H54 (cell line): ENCODE results near the gene SEL1L3.
"Not testable (repeated sequence)": the region's sequence is repeated elsewhere in the genome, so short reads cannot be mapped to it uniquely, and the experiment has no call there.

Experiments
- DNase-seq: peaks from one replicate; pipeline ENCODE4 v3.0.0; 2011; ENCODE audit warnings: low spot score, mixed read lengths; ENCODE audit not compliant: insufficient read length
- FAIRE-seq: peaks from 3 replicates; lab custom pipeline; 2011; peaks lifted over from hg19 to GRCh38; lab: Jason Lieb, UNC
- POLR2A ChIP-seq: IDR thresholded peaks from 2 replicates; pipeline ENCODE4 v1.6.1; 2011; ENCODE audit warnings: low read depth, mild to moderate bottlenecking, low read length

Gene SEL1L3

DNA sequence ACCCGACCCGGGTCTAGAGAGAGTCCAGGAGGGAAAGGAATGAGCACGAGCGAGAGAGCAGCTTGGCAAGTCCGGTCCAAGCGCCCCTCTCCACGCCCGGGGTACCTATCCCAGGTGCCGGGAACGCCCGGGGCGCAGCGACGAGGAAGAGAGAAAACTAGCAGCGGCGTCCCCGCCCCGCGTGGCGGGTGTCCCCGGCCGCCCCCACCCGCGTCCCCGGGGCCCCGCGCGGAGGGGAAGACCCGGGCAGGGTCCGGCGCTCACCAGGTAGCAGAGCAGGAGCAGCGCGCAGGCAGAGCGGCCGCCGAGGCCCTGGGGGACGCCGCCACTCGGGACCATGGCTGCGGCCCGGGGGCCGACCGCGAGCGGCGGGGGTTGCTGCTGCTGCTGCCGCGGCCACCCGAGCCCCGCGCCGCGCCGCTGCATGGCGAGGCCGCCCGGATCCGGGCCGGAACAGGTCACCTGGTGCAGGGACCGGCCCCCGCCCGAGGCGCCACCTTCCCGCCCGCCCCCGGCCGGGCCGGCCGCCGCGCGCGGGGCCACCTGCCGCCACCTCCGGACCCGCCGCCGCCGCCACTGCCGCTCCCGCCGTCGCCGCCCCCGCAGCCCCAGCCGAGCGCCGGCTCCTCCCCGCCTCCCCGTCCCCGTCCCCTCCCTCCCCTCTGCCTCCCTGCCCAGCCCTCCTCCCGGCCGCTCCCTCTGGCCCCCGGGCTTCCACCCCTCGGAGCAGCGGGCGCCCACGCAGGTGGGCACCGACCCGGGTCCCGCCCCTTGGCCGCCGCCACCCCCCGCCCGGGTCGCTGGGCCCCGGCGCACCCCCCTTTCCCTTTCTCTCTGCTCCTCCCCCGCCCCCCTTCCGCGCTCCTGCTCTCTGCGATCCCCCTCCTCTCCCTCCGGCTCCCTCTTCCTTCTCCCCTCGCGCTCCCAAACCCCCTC is at the start of gene SEL1L3:
Gene SEL1L3, minus strand, starts transcription at position 578 of the 936 bp plus-strand sequence. Its CDS starts 152 bp downstream, at position 426.
- no peak for TF ChIP-seq POLR2A

DNA sequence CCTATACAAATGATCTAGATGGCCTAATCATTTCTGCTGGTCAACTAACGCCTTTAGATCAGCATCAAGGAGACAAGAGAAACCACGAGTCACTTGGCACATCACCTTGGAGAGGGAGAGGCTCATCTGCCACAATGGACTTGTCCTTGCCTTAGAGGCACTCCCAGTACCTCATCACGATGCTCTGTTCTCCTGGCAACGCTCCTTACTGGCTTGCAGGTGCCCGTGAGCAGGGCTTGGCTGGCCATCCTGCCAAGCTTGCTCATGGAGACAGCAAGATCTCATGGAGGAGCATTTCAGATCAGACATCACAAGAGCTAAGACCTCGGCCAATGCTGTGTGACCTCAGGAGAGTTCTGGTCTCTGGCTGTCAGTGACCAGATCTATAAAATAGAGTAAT is 48.6 kb upstream of the SEL1L3 start:
- no peak for TF ChIP-seq POLR2A
- FAIRE-seq: no peak
- DNase-seq: no peak

More for the DNA sequence above, at the start of gene SEL1L3:
- DNase-seq (peak; percentile 33), FAIRE-seq (no peak)

DNA sequence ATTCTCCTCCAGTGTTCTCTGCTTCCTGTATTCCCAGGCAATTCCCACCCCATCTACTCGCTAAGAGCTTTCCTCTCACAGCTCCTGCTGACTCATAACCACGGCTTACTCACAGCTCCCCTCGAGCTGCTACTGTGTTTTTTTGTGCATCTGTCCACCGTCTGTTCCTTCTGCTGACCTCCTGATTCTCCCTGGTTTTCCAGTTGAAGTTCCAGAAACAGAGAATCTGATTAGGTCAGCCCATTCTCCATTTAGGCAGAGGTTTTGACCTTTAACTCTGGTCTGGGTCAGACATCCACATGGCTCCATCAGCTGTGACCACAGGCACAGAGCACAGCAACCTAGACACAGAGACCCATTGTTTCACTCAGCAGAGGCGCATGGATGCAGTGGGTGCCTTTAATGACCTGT is 45.7 kb upstream of the SEL1L3 start:
- no peak for FAIRE-seq
- DNase-seq: peak; percentile 78
- TF ChIP-seq POLR2A: no peak

DNA sequence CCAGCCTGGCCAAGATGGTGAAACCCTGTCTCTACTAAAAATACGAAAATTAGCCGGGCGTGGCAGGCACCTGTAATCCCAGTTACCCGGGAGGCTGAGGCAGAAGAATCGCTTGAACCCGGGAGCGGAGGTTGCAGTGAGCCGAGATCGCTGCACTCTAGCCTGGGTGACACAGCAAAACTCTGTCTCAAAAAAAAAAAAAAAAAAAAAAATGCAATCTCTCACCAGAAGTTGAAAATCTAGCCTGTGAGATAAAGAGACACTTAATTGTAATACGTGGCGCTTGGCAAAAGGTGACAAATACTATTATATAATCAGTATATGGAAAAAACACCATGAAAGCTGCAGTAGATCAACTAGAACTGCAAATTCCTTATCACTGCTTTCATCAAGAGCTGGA is 43.3 kb upstream of the SEL1L3 start:
- not testable (repeated sequence) for FAIRE-seq, DNase-seq

DNA sequence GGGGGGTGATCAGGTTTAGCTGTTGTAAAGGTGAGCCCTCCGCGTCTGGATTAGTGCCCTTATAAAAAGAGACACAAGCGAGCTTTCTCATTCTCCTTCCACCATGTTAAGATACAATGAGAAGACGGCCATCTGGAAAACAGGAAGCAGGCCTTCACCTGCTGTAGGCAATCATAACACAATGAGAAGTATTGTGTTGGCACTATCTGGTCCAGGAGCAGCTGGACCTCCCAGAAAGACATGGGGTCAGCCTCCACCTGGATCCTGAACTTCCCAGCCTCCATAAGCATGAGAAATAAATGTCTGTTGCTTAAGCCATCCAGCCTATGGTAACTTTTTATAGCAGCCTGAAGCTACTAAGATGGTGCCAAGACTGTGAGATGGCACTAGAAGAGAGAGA is 42.6 kb upstream of the SEL1L3 start:
- TF ChIP-seq POLR2A: no peak
- no peak for DNase-seq
- no peak for FAIRE-seq

DNA sequence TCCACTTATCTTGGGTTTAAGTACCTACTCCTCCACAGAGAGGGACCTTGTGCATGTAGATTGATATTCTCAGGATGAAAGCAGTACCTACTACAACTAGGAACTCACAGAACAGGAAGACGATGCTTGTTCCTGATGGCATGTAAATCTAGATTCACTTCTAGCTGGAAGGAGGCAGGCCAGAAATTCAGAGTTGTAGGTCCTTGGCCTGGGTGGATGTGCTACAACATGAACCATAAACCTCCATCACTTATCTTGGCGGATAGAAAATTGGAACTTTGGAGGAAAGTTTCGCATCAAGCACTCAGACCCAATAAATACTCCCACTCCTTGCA is 41.9 kb upstream of the SEL1L3 start:
- FAIRE-seq (no peak), DNase-seq (no peak)
- TF ChIP-seq POLR2A: no peak

DNA sequence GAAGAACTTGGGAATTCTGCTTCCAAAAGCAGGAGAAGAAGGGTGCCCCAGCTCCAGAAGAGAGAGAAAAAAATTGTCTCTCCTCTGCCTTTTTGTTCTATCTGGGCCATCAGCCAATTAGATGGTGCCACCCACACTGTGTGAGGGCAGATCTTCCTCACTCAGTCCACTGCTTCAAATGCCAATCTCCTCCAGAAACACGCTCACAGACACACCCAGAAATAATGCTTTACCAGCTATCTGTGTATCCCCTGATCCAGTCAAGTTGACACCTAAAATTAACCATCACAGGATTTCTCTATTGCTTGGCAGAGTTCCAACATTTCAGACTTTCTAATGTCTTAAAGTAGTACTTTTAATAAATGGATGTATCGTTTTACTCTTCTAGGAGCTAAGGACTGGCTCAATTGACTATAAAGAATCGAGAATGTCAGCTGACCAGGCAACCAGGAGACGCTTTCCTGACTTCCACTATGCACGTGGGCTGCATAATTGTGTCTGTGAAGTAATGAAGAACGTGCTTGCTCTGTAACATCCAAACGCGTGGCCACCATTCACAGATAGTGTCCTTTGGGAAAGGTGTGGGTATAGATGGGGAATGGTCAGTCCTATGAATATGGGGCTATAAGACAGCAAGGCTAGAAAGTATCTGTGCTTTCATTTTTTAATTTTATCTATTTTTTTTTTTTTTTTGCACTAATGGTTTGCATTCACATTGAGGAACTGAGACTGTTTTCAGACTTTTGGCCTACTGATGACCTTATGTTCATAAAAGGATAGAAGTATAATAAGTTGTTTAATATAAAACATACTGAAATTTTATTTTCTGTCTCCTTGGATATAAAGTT is 41.3 kb upstream of the SEL1L3 start:
- DNase-seq (no peak), FAIRE-seq (no peak)
- TF ChIP-seq POLR2A: no peak

DNA sequence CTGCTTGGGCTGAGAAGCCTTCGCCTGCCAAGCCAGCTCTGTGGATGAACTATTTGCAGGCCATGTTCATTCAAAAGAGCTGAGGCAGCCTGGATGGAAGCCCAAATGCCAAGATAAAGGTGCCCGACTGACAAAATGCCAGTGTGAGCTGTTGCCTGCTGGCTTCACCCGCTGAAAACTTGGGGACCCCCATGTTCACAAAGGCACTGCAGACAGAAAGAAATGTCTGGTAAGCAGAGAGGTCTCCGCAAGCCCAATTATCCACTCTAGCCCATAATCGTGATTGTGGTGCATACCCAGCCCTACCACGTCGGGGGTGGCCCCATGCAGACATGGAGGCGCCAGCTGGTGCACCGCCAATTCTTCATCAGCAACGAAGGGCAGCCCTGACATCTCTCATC is 38.2 kb upstream of the SEL1L3 start:
- no peak for TF ChIP-seq POLR2A
- DNase-seq (no peak), FAIRE-seq (no peak)

DNA sequence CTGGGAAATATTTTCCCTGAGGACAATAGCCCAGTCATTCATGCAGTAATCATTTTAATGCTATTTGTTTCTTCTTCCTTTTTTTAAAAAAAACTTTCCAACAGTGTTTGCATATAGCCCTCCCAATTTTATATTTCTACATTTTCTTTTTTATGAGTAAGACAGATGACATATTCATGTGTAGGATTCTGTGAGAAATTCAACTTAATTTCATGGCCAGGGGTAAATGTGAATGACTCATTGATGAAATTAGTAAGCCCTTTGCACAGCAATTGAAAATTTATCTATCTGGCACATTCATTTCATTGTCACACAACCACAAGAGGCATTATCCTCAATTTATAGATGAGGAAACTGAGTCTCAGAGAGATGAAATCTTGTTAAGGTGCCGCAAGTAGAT is 37.5 kb upstream of the SEL1L3 start:
- no peak for FAIRE-seq
- TF ChIP-seq POLR2A: no peak
- no peak for DNase-seq

DNA sequence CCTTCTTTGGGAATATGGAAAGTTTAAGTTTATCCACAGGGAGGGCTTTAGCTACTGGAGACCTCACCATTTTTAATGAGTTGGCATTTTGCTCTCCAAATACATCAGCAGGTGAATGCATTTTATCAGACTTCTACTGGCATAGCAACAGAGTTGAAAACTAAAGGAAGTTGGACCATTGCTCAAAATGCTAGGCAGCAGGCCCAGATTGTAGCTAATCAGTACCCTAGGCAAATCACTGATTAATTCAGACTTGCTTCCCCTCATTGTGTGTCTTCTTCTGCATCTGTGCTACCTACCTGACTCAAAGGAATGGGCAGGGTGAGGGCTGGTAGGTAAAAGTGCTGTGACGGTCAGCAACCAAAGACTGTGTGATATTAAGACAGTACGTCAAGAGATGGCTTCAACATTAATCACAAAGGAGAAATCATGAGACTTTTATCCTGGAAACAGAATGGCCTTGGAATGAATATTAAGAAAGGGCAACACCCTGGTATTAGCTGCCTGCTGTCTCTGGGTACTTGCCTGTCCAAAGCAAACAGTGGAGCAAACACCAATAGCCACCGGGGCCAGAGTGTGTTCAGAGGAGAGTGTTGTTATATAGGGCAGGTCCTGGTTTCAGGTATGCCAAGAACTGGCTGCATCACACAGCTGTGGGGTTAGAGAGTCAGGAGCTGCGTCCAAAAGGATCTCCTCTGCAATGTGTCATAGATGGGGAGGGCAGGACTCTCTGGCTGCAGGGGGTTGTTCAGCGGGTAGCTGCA is 34.2 kb upstream of the SEL1L3 start:
- no peak for TF ChIP-seq POLR2A
- FAIRE-seq: no peak
- DNase-seq: no peak

DNA sequence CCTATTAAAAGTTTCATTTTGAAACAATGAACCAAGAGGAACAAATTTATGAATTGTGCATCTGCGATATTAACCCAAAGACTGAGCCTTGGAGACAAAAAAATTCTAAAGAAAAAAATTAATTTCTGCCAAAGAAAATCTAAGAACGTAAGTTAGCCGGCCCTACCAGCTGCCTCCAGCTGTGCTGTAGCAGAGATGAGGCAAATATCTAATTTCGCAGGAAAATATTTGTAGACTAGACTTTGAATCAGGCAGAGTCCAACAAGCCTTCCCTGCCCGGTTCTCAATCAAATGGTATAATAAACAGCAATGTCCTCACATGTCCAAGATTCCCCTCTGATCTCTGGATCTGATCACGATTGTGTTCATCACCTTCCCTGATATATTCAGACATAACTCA is 30.0 kb upstream of the SEL1L3 start:
- TF ChIP-seq POLR2A: no peak
- DNase-seq (no peak), FAIRE-seq (no peak)

DNA sequence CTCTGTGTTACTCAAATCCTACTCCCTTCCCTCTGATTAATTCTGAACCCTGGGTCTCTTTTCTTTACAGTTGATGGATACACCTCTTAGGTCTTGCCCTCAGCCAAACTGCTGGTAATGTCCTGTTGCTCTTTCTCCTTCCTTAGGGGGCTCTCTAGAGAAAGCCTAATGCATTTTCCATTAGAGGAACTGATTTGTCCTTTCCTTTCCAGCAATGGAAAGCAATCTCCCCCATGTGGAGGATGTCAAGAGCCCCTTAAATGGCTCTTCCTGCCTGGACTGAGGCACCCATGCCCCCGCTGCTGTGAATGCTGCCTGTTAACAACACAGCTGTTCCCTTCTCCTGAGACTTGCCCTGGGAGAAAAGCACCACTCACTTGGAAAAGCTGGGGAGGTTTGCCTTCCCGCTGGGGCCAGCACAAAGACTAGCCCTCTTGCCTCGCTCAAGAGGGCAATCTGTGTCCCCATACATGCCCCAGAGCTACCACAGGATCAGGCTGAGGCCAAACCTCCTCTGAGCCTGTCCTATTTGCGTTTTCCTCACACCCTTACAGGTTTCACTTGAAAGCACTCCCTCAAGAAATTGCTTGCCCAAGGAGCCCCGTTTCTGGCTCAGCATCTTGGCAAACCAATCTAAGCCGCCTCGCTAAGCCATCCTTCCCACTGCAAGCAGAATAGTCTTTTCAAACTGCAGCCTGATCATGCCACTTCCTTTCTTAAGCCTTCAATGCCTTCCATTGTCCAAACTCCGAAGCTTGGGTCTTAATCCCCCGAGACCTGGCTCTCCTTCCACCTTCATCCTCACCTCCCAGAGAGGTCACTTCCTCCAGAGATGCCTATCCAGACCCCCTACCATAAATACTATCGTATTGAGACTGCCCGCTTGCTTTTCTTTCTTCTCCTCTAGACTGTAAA is 28.0 kb upstream of the SEL1L3 start:
- TF ChIP-seq POLR2A: no peak
- DNase-seq (no peak), FAIRE-seq (no peak)

DNA sequence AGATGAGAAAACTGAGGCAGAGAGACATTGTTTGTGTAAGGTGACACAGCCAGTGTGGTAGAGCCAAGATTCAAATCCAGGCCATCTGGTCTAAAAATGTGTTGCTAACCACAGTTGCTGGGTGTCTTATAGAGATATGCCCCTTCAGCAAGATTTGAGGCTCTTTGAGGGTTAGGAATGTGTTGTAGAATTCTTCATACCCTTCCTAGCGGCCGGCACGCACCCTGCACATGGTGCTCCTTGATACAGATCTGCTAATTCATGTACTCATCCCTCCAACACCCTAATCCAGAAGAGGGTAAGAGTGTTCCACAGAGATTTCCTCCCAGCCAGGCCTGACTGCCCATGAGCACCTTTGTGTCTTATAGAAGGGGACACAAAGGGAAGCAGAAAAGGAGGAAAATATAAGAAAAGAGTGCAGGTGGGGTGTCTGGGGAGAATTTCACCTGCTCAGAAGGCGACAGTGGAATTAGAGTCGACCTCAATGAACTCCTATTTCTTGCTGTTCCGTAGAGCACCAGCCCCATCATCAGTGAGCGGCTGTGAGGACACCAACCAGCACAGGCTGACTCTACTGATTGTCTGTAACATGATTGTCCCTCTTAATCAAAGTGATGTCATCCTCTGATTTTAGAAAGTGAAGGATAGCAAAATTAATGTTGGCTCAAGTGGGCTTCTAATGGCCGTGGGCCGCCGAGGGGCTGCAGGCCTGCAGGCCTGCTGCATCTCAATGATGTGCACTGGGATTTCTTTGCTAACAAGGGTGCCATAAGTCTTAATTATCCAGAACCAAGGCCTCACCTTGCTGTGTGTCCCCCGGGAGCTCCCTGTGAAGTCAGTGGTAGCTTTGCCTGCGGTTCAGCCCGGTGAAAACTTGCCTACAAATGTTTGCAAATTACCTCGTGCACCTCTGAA is 27.1 kb upstream of the SEL1L3 start:
- no peak for FAIRE-seq
- TF ChIP-seq POLR2A: no peak
- no peak for DNase-seq
